Subcutaneous adipose tissue (tissue), 4 donors: ENCODE results near the gene BANF2. TPM values are rescaled to one million over a fixed set of nuclear protein-coding genes. Genes with fewer than 3 reads are reported as not detected.

Experiments used
- total RNA-seq, 4 donors: library from RNA; depleted of rRNA; stranded (reverse); fragments of >200 nt; gene quantifications; one replicate each; pipeline ENCODE4 v1.1.0, GENCODE V29; 2016
- TF ChIP-seq, protein P1 (sequence below): fragments of 450-650 bp; IDR thresholded peaks from one replicate; pipeline ENCODE4 v1.5.1; 2016; ENCODE audit warnings: low read depth, mild to moderate bottlenecking, control low read depth, antibody characterized with exemption, moderate library complexity

BANF2 gene
- total RNA-seq, 4 donors from 2014 or later, result not detected

DNA sequence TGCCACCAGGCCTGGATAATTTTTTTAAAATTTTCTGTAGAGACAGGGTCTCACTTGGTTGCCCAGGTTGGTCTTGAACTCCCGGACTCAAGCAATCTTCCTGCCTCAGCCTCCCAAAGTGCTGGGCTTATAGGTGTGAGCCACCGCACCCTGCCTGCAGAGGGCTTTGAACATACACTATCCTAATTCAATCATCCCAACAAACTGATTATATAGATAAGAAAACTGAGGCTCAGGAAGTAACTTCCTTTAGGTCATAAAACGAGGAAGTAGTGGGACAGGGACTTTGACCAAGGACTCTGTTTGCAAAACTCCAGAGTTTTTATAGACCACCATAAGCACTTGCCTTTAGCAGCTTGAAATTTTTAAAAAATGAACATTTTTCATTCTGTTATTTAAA is 5.0 kb upstream of the BANF2 start:
- TF ChIP-seq, protein P1, sequence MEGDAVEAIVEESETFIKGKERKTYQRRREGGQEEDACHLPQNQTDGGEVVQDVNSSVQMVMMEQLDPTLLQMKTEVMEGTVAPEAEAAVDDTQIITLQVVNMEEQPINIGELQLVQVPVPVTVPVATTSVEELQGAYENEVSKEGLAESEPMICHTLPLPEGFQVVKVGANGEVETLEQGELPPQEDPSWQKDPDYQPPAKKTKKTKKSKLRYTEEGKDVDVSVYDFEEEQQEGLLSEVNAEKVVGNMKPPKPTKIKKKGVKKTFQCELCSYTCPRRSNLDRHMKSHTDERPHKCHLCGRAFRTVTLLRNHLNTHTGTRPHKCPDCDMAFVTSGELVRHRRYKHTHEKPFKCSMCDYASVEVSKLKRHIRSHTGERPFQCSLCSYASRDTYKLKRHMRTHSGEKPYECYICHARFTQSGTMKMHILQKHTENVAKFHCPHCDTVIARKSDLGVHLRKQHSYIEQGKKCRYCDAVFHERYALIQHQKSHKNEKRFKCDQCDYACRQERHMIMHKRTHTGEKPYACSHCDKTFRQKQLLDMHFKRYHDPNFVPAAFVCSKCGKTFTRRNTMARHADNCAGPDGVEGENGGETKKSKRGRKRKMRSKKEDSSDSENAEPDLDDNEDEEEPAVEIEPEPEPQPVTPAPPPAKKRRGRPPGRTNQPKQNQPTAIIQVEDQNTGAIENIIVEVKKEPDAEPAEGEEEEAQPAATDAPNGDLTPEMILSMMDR, result no peak

DNA sequence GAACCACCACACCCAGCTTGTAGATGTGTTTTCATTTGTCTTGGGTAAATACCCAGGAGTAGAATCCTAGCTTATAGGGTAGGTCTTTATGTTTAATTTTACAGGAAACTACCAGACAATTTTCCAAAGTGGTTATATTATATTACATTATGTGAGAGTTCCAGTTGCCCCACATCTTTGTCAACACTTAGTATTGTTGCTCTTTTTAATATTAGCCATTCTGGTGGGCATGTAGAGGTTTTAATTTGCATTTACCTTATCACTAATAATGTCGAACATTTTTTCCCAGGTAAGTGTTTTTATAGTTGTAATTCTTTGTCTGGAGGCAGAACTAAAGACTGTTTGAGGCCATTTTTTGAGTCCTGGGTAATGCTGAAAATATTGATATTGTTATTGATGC is 3.5 kb upstream of the BANF2 start:
- TF ChIP-seq, protein P1, result no peak

DNA sequence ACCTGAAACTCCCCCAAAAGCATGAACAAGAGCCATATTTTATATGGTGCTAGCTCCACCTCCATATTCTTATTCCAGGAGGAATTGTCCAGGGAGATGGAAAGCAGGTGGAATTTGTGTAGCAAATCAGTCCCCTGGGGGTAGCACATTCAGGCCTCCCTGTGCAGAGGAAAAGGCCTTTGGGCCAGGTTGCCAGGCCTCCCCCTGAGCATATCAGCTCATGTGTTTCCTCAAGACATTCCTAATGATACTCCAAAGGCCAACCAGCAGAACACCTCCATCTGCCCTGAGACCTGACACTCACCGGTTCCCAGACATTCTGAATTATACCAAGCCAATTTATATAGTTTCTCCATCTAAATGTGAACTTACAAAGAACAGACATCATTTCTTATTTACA is 2.6 kb upstream of the BANF2 start:
- TF ChIP-seq, protein P1, result no peak

DNA sequence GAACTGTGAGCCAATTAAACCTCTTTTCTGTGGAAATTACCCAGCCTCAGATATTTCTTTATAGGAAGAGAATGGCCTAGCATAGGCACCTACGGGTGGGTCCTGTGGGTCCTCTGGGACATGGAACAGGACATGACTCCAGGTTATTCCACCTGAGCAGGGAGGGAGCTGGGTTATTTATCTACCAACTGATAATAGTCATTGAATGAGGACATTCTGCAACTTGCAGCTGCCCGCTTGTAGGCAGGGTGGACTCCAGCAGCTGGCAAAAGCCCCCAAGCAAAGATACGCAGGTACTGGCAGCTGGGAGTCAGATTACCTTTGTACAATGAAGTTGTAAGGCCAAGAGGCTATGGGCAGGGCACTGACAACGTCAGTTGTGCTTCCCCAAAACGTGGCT is 1.4 kb upstream of the BANF2 start:
- TF ChIP-seq, protein P1, result no peak

DNA sequence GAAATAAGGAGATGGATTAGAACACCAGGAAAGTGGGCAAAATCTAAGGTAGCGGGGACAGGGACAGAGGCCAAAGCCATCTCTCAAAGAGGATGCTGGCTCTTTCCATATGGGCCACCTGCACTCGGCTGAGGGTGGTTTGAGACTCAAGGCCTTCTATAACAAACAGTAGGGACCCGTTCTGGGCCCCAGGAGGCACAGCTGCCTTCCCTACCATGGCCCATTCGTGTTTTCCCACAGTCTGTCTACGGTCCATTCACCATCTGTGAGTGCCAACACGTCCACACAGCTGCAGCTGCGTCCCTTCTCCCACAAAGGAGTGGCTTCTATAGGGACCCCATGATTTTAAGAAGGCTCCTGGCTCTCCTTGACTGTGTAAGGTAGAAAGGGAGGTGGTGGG is 871 bp downstream of the BANF2 start:
- TF ChIP-seq, protein P1, result no peak

DNA sequence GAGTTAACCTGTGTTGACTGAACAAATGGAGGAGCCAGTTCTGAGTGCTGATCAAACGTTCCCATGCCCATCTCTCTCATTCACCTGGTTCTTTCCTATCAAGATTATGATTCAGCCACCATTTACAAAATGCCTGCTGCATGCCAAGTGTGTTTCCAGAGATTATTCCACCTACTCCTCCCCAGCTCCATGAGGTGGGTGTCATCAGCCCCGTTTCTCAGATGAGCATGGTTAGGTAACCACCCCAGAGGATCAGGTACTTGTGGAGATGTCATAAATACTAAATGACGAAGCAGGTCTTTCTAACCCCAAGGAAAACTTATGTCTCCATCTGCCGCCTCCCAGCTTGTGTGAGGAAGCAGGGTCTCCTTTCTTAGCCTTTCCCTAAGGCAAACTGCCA is 2.1 kb downstream of the BANF2 start:
- TF ChIP-seq, protein P1, result no peak

DNA sequence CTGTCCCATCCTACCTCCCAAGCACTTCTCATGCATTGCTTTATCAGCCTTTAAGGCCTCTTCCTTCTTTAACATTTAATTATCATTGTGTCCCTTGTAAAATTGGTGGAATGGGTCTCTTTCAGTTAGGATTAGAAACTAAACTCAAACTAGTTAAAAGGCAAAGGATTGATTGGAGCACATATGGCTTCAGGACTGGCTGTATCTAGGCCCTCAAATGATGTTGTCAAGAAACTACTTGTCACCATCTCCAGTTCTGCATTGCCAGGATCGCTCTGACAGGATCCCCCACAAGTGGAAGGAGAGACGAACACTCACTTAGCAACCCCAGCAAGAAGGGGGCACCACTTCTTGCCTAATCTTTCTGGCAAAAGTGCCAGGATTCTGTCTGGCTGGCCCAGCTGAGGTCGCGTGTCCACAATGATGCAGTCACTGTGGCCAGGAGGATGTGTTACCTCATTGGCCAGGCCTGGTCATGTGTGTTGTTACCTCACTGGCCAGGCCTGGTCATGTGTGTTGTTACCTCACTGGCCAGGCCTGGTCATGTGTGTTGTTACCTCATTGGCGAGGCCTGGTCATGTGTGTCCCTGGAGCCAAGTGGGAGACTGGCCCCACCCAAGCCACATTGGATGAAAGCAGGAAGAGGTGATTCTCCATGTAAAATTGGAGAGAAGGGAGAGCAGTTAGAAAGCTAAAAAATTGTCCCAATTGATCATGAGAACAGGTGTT is 5.0 kb downstream of the BANF2 start:
- TF ChIP-seq, protein P1, result no peak
